Measurements from ENCODE around the gene PAPPA. TPM values are rescaled to one million over a fixed set of nuclear protein-coding genes. Genes with fewer than 3 reads are reported as not detected.

PAPPA gene
- total RNA-seq, 1 donor from 2014 or later = not detected

DNA sequence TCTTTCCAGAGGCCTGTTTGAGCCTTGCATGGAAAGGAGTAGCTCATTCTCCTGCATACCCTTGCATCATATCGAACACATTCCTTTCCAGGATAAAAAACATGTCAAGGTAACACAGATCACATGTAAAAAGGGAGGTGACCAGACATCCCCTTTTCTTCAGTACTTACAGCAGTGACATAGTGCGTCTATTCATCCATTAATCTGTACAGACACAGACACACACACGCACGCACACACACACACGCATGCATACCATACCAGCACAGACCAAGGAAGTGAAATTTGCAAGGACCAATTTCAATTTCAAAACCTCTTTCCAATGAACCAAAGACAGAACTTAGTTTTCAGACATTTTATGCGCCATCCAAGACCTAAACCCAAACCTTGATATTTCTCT lies 256.0 kb downstream of the PAPPA start:
- intact Hi-C loops (cut with micrococcal nuclease) = no loop called here

GRCh38 chr9:116411506-116411905 lies 257.9 kb downstream of the PAPPA start:
- intact Hi-C loops (cut with micrococcal nuclease) = no loop called here

- intact Hi-C loops (cut with micrococcal nuclease) = no loop called here
Observed at GRCh38 chr9:116414374-116414773, 260.8 kb downstream of the PAPPA start.

DNA sequence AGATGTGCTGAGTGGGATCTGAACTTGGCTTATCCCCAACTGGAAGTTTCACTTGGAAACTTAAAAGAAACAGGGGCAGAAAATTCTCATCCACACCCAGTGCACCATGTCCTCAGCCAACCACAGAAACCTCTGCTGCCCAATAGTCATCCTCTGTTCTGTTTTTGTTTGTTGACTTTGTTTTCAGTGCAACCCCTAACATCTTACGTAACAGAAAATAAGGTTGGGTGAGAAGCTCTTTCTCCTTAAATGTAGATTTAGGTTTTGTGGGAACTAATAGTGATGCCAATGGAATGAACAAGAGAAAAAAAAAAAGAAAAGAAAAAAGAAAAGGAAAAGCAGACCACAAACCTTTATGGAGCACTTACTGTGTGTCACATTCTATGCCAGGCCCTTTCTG lies 262.8 kb downstream of the PAPPA start:
- intact Hi-C loops (cut with micrococcal nuclease) = no loop called here

DNA sequence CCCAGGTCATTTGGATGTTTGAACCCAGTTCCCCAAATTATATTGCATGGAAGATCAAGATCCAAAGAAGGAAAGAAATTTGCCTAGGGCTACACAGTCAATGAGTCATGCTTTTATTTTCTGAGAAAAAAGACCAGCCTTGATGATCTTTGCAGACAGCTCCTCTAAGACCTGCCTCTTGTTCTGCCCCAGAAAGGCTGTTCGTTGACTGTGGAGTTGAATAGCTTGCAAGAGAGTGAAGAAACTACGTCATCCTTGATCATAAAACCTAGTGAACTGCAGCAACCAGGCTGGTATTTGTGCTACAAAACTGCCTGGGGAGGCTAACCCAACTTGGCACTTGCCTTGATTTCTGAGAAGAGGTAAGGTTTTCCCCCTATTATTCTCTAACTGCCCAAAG lies 263.9 kb downstream of the PAPPA start:
- intact Hi-C loops (cut with micrococcal nuclease) = no loop called here

DNA sequence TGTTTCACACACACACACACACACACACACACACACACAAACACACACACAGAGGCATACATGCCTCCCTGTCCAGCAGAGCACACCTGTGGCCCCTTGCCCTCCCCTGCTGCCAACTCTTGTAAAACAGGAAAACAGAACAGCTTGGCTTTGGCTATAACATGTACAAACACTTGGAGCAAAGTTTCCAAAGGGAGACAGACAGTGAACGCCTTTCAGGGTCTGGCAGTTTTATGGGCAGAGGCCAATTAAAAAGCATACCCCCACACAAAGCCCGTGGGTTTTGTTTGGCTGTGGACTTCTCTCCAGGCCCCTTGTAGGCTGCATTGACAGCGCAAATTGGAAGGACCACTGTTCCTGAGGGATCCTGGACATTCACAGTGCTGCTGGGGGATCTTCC lies 265.6 kb downstream of the PAPPA start:
- intact Hi-C loops (cut with micrococcal nuclease) = no loop called here

GRCh38 chr9:116420993-116421538 lies 267.5 kb downstream of the PAPPA start:
- intact Hi-C loops (cut with micrococcal nuclease) = no loop called here

DNA sequence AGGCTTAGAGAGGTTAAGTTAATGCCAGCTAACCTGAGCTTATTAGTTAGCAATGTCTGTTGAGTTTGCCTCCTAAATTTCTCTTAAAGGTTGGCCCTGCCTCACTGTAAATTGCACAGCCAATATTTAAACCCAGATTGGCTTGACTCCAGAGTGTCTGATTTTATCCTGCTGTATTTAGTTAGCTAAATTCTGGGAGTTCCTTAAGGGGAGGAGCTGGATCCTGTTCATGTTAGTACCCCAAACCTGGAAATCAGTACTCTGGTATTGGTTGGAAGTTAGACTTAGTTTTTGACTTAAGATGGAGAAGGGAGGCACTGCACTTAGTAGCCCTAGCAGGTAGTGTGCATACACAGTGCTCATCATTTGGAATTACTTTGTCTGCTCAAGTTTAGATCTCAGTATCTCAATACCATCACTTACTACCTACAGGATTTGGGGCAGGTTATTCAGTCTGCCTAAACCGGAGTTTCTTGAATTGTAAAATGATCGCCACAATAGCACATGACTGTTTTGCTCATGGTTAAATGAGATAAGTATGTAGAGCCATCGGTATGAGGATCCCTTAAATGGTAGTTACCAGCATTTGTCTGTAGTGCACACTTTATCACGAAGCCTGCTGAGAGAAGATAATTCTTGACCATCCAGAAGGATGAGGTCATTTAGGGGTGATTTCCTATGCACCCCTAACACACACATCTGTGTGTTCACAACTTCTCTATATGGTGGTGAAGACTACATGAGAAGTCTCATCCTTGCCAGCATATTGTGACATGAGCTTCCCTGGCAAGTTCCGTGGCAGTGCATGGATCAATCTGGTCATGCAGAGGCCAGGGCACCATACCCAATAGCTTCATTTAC lies 268.8 kb downstream of the PAPPA start:
- intact Hi-C loops (cut with micrococcal nuclease) = no loop called here

- intact Hi-C loops (cut with micrococcal nuclease) = no loop called here
Observed at GRCh38 chr9:116423149-116423548, 269.6 kb downstream of the PAPPA start.

DNA sequence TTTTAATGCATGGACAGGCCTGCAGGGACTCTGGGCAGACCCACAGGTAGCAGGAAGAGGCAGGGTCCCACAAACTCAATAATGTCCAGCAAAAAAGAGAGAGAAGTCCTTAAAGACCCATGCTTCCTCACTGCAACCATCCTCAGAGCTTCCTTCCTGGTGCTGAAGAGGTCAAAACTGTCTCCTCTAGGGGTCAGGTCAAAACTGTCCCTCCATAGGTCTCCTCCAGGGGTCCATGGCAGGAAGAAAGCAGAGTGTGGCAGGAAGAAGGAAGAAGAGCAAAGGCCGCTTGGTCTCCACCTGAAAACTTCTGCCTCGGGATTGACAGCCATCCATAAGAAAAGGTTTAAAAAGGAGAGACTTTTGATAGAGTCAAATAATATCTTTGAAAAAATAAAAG lies 271.7 kb downstream of the PAPPA start:
- intact Hi-C loops (cut with micrococcal nuclease) = no loop called here

- intact Hi-C loops (cut with micrococcal nuclease) = no loop called here
Observed at GRCh38 chr9:116430849-116431248, 277.3 kb downstream of the PAPPA start.

DNA sequence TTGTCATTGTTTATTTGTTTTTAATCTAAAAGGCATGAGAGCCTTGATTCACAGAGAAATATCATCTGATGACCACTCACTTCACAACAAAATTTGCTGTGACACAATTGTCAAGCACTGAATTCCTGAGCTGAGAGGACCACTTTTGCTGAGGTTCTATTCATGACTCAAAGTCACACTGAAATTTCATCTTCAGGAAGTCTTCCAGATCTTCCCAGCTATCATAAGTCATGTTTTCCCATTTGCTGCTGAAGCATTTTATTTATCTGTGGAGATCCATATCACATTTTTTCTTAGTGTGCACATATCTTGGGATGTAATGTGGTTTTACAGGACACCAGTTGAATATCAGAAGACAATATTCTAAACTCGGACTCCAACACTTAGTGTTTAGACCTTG lies 278.5 kb downstream of the PAPPA start:
- intact Hi-C loops (cut with micrococcal nuclease) = no loop called here

GRCh38 chr9:116434314-116434713 lies 280.7 kb downstream of the PAPPA start:
- intact Hi-C loops (cut with micrococcal nuclease) = no loop called here

- intact Hi-C loops (cut with micrococcal nuclease) = no loop called here
Observed at GRCh38 chr9:116435706-116436105, 282.1 kb downstream of the PAPPA start.

DNA sequence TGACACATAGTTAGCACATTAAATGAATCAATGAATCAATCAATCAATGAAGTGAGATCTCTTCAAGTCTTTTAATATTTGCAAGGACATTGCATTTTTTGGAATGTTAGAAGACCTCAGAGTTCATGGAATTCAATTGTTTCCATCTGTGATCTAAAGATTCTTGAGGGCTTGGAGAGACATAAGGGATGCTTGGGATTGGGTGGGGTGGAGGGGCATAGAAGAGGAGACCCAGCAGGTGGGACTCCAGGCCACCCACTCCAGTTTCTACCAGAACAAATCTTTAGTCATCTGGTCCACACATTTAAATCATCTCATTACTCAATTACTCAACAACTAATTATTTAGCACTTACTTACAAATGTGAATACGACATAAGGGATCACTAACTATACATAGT lies 282.5 kb downstream of the PAPPA start:
- intact Hi-C loops (cut with micrococcal nuclease) = no loop called here

GRCh38 chr9:116437411-116438370 lies 284.1 kb downstream of the PAPPA start:
- intact Hi-C loops (cut with micrococcal nuclease) = no loop called here

GRCh38 chr9:116442528-116442927 lies 288.9 kb downstream of the PAPPA start:
- intact Hi-C loops (cut with micrococcal nuclease) = no loop called here

- intact Hi-C loops (cut with micrococcal nuclease) = no loop called here
Observed at GRCh38 chr9:116447934-116448333, 294.3 kb downstream of the PAPPA start.

DNA sequence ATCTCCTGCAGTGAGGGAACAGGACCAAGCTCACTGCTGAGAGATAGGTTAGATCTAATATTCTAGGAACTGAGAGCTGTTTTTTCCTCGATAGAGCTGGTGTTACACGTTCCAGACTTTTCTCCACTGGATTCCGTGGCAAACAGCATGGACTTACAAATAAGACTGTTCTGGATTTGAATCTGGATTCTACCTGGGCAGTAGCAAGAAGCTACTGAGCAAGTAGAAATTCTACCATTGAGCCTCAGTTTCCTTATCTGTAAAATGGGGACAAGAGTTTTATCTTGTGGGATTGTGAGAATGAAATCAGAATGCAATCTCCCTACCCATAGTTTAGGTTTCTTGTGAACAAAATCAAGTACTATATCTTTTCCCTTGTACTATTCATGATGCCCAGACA lies 294.8 kb downstream of the PAPPA start:
- intact Hi-C loops (cut with micrococcal nuclease) = no loop called here

DNA sequence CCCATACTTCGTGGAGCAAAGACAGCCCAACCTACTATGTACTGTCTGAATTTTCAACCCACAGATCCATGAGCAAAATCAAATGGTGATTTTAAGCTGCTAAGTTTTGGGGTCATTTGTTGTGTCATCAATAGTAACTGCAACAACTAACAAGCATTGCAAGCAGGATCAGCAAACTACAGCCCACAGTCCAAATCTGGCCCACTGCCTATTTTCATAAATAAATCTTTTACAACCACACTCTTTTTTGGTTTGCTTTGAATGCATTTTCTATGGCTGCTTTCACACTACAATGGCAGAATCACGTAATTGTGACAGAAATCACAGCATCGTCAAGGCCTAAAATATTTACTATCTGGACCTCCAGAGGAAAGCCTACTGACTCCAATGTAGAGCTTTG lies 296.4 kb downstream of the PAPPA start:
- intact Hi-C loops (cut with micrococcal nuclease) = no loop called here

GRCh38 chr9:116450378-116451139 lies 297.0 kb downstream of the PAPPA start:
- intact Hi-C loops (cut with micrococcal nuclease) = no loop called here
